ENCODE data around the gene RCN1.
"Not testable (repeated sequence)": the region's sequence is repeated elsewhere in the genome, so short reads cannot be mapped to it uniquely, and the experiment has no call there.

Gene RCN1

GRCh38 chr11:32063031-32063430, 27.8 kb upstream of the RCN1 start:
- not testable (repeated sequence) for H3K9ac ChIP-seq (ENCODE audit: low read depth, low read length); H3K36me3 ChIP-seq (ENCODE audit: insufficient read depth, low read length); H3K9me3 ChIP-seq (replicated peaks; ENCODE audit: low read length); H3K4me3 ChIP-seq (ENCODE audit: low read length); H3K4me2 ChIP-seq (ENCODE audit: low read length); H3K4me1 ChIP-seq (ENCODE audit: control insufficient read depth, insufficient read depth, low read length)
- peaks cover 59% of the 10 kb centered on the region for H3K27me3 ChIP-seq (ENCODE audit: control insufficient read depth, insufficient read depth, low read length)

GRCh38 chr11:32065865-32066629, 24.8 kb upstream of the RCN1 start:
- Histone ChIP-seq H3K9ac (ENCODE audit: low read depth, low read length) (no peak overlapping the region), H3K27me3 (ENCODE audit: control insufficient read depth, insufficient read depth, low read length) (peaks cover 68% of the 10 kb centered on the region), H3K4me1 (ENCODE audit: control insufficient read depth, insufficient read depth, low read length) (no peaks in the 10 kb centered on the region), H3K4me2 (ENCODE audit: low read length) (no peak overlapping the region), H3K36me3 (ENCODE audit: insufficient read depth, low read length) (no peaks in the 10 kb centered on the region), H3K4me3 (ENCODE audit: low read length) (no peak overlapping the region), H3K9me3 (replicated peaks; ENCODE audit: low read length) (no peaks in the 10 kb centered on the region)

- no peaks in the 10 kb centered on the region for H3K36me3 ChIP-seq (ENCODE audit: insufficient read depth, low read length)
- no peak overlapping the region for H3K9ac ChIP-seq (ENCODE audit: low read depth, low read length)
- H3K9me3 ChIP-seq (replicated peaks; ENCODE audit: low read length), result no peaks in the 10 kb centered on the region
- H3K4me3 ChIP-seq (ENCODE audit: low read length), result no peak overlapping the region
- no peak overlapping the region for H3K4me2 ChIP-seq (ENCODE audit: low read length)
- H3K27me3 ChIP-seq (ENCODE audit: control insufficient read depth, insufficient read depth, low read length), result peaks cover 75% of the 10 kb centered on the region
- no peaks in the 10 kb centered on the region for H3K4me1 ChIP-seq (ENCODE audit: control insufficient read depth, insufficient read depth, low read length)
These were observed 22.6 kb upstream of the RCN1 start for GRCh38 chr11:32068134-32068870.

- Histone ChIP-seq H3K4me3 (ENCODE audit: low read length) (no peak overlapping the region), H3K4me2 (ENCODE audit: low read length) (no peak overlapping the region), H3K36me3 (ENCODE audit: insufficient read depth, low read length) (no peaks in the 10 kb centered on the region), H3K9me3 (replicated peaks; ENCODE audit: low read length) (no peaks in the 10 kb centered on the region), H3K9ac (ENCODE audit: low read depth, low read length) (no peak overlapping the region), H3K27me3 (ENCODE audit: control insufficient read depth, insufficient read depth, low read length) (peaks cover 74% of the 10 kb centered on the region), H3K4me1 (ENCODE audit: control insufficient read depth, insufficient read depth, low read length) (no peaks in the 10 kb centered on the region)
These were observed 21.4 kb upstream of the RCN1 start for GRCh38 chr11:32069361-32070058.

- no peaks in the 10 kb centered on the region for H3K4me1 ChIP-seq (ENCODE audit: control insufficient read depth, insufficient read depth, low read length)
- H3K9ac ChIP-seq (ENCODE audit: low read depth, low read length), result no peak overlapping the region
- H3K27me3 ChIP-seq (ENCODE audit: control insufficient read depth, insufficient read depth, low read length), result peaks cover 65% of the 10 kb centered on the region
- no peak overlapping the region for H3K4me2 ChIP-seq (ENCODE audit: low read length)
- no peak overlapping the region for H3K4me3 ChIP-seq (ENCODE audit: low read length)
- no peaks in the 10 kb centered on the region for H3K9me3 ChIP-seq (replicated peaks; ENCODE audit: low read length)
- no peaks in the 10 kb centered on the region for H3K36me3 ChIP-seq (ENCODE audit: insufficient read depth, low read length)
These were observed 20.2 kb upstream of the RCN1 start for GRCh38 chr11:32070692-32071091.

GRCh38 chr11:32071811-32072210, 19.1 kb upstream of the RCN1 start:
- Histone ChIP-seq H3K4me2 (ENCODE audit: low read length) (no peak overlapping the region), H3K36me3 (ENCODE audit: insufficient read depth, low read length) (no peaks in the 10 kb centered on the region), H3K9ac (ENCODE audit: low read depth, low read length) (no peak overlapping the region), H3K4me3 (ENCODE audit: low read length) (no peak overlapping the region), H3K27me3 (ENCODE audit: control insufficient read depth, insufficient read depth, low read length) (peaks cover 56% of the 10 kb centered on the region), H3K4me1 (ENCODE audit: control insufficient read depth, insufficient read depth, low read length) (no peaks in the 10 kb centered on the region), H3K9me3 (replicated peaks; ENCODE audit: low read length) (no peaks in the 10 kb centered on the region)

GRCh38 chr11:32072872-32073643, 17.8 kb upstream of the RCN1 start:
- Histone ChIP-seq H3K9me3 (replicated peaks; ENCODE audit: low read length) (no peaks in the 10 kb centered on the region), H3K4me1 (ENCODE audit: control insufficient read depth, insufficient read depth, low read length) (no peaks in the 10 kb centered on the region), H3K4me3 (ENCODE audit: low read length) (no peak overlapping the region), H3K36me3 (ENCODE audit: insufficient read depth, low read length) (no peaks in the 10 kb centered on the region), H3K9ac (ENCODE audit: low read depth, low read length) (no peak overlapping the region), H3K4me2 (ENCODE audit: low read length) (no peak overlapping the region), H3K27me3 (ENCODE audit: control insufficient read depth, insufficient read depth, low read length) (peaks cover 45% of the 10 kb centered on the region)

GRCh38 chr11:32073644-32074026, 17.2 kb upstream of the RCN1 start:
- Histone ChIP-seq H3K4me2 (ENCODE audit: low read length) (no peak overlapping the region), H3K4me3 (ENCODE audit: low read length) (no peak overlapping the region)

GRCh38 chr11:32079553-32079952, 11.3 kb upstream of the RCN1 start:
- no peak overlapping the region for H3K9ac ChIP-seq (ENCODE audit: low read depth, low read length)
- no peaks in the 10 kb centered on the region for H3K9me3 ChIP-seq (replicated peaks; ENCODE audit: low read length)
- H3K4me1 ChIP-seq (ENCODE audit: control insufficient read depth, insufficient read depth, low read length), result peaks cover 10% of the 10 kb centered on the region
- no peaks in the 10 kb centered on the region for H3K36me3 ChIP-seq (ENCODE audit: insufficient read depth, low read length)
- H3K4me3 ChIP-seq (ENCODE audit: low read length), result no peak overlapping the region
- H3K4me2 ChIP-seq (ENCODE audit: low read length), result no peak overlapping the region
- peaks cover 4% of the 10 kb centered on the region for H3K27me3 ChIP-seq (ENCODE audit: control insufficient read depth, insufficient read depth, low read length)

More at GRCh38 chr11:32073644-32074026, 17.2 kb upstream of the RCN1 start:
- no peaks in the 10 kb centered on the region for H3K9me3 ChIP-seq (replicated peaks; ENCODE audit: low read length)
- H3K9ac ChIP-seq (ENCODE audit: low read depth, low read length), result no peak overlapping the region
- peaks cover 40% of the 10 kb centered on the region for H3K27me3 ChIP-seq (ENCODE audit: control insufficient read depth, insufficient read depth, low read length)
- no peaks in the 10 kb centered on the region for H3K36me3 ChIP-seq (ENCODE audit: insufficient read depth, low read length)
- H3K4me1 ChIP-seq (ENCODE audit: control insufficient read depth, insufficient read depth, low read length), result no peaks in the 10 kb centered on the region

- Histone ChIP-seq H3K4me1 (ENCODE audit: control insufficient read depth, insufficient read depth, low read length) (peaks cover 10% of the 10 kb centered on the region), H3K4me2 (ENCODE audit: low read length) (no peak overlapping the region), H3K36me3 (ENCODE audit: insufficient read depth, low read length) (no peaks in the 10 kb centered on the region), H3K9me3 (replicated peaks; ENCODE audit: low read length) (no peaks in the 10 kb centered on the region), H3K9ac (ENCODE audit: low read depth, low read length) (no peak overlapping the region), H3K27me3 (ENCODE audit: control insufficient read depth, insufficient read depth, low read length) (peaks cover 4% of the 10 kb centered on the region), H3K4me3 (ENCODE audit: low read length) (no peak overlapping the region)
These were observed 10.4 kb upstream of the RCN1 start for GRCh38 chr11:32080361-32080980.

All from skeletal muscle satellite cell (primary cell).